CD4-positive, alpha-beta T cell treated with Interleukin-1 beta for 1 hour (primary cell): ENCODE results near the gene TMEM63B.
"Not testable (repeated sequence)": the region's sequence is repeated elsewhere in the genome, so short reads cannot be mapped to it uniquely, and the experiment has no call there.

Source experiments
- DNase-seq, 2 donors: peaks; one replicate each; pipeline ENCODE4 v3.0.0-alpha.2; 2020 to 2022

TMEM63B gene

DNA sequence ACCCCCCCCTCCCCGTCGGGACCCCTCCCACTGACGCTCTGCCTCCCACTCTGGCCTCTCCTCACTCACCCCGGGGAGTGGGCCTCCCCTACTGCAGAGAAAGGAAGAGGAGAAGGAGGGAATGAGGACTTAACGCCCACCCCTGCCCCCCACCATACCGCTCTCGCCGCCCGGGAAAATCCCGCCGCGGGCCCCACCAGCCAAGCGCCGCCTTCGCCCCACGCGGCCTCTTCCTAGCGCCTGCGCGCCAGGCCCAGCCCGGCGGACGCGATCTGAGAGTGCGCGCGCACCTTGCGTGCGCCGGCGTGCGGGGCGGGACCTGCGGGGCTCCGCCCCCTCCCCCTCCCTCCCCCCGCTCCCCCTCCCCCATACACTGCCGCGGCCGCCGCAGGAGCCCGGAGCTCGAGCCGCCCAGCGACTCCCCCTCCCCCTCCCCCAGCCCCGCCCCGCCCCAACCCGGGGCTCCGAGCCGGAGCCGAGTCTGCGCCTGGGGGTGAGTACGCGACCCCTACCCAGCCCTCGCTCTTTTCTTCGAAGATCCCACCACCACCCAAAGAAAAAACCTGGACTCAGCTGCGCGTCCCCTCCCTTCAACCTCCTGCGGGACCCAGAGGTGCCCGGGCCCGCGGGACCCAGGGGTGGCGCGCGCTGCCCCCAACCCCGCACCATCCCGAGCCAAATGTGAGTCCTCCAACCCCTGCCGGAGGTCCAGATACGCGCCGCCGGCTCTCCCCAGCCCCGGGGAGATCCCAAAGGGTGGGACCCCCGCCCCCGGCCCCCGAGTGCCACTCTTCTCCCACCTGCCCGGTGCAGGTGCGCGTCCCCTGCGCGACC is at the start of gene TMEM63B, which contains the start of gene MRPL14:
TSS of gene TMEM63B (plus strand) at position 369 of the 834 bp plus-strand sequence. CDS start 7,031 bp downstream, outside the sequence.
TSS of gene MRPL14 (minus strand) at position 267 of the 834 bp plus-strand sequence. CDS start 10,841 bp downstream, outside the sequence.
- DNase-seq, result peak; percentile 92

DNA sequence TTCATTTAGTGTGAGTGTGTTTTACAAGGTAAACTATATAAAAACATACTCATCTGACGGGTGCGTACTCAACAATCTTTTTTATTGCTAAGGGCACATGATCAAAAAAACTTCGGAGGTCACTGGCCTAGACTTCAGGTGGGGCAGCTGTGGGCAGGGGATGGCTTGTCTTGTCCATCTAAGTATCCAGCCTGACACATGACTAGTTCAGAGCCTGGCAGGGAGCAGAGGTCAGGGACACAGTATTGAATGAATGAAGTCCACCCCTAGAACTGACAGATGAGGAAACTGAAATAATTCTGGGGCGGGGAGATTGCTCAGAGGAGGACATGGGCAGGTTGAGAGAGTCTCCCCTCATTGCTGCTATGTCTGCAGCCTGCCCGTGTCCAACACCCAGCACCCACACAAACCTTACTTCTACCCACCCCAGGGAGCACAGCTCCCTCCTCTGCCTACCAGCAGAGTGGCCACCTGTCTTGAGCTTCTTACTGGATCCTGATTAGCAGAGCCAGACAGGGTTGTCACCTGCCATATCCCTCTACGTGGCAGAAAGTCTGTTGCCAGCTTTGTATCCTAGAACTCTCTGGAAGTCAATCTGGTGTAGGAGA is 49.0 kb upstream of the TMEM63B start:
- DNase-seq, result no peak

GRCh38 chr6:44078827-44079671 is 48.3 kb upstream of the TMEM63B start:
- DNase-seq, result peak; percentile 69 to 79

DNA sequence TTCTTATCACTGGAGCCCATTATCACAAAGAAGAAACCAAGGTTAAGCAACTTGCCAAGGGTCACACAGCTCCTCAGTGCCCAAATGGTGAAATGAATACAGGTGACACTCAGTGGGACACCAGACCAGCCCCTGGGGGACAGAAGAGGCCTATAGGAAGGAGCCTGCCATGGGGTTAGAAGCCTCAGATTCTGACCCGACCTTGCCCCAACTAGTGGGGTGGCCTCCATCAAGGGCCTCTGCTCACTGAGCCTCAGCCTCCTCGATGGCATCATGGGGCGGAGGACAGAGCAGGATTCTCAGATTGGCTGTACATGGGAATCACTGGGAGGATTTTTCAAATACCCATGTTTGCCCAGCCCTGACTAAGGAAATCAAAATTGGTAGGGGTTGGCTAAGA is 47.7 kb upstream of the TMEM63B start:
- DNase-seq, result no peak

- DNase-seq, result no peak
These were observed 46.5 kb upstream of the TMEM63B start for GRCh38 chr6:44080561-44081521.

DNA sequence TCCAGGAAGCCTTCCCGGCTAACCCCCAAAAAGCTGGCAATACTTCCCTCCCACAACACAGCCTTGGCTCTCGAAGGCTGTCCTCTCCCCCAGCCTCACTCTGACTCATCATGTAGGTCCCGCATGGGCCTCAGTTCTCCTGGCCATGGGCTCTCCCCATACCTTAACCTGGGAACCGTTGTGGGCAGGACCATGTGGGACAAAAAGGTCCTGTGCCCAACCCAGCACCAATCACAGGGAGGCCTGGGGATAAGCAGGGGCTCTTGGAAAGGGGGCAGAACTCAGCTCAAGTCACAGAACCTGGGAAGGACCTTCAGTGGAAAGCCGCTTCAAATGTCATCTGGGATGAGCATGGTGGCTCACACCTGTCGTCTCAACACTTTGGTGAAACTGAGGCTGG is 45.6 kb upstream of the TMEM63B start:
- no peak for DNase-seq

DNA sequence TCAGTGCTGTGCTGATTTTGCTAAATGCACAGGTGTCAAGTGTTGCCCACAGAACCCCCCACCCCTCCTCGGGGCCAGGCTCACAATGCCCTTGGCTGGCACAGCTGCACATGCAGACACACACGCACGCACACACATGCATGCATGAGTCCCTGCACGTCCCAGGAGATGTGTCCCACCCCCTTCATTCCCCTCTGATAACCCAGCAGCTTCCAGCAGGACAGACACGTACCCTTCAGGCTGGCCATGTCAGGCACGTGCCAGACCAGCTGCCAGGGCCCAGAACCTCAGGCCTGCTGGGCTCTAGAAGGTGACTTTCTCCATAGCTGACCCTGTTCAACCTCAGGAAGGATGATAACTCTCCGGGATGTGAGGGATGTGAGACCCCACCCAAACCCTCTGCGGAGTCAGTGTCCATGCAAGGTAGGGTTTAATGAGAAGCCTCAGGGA is 44.5 kb upstream of the TMEM63B start:
- no peak for DNase-seq

- no peak for DNase-seq
These were observed 42.9 kb upstream of the TMEM63B start for GRCh38 chr6:44084231-44085014.

- DNase-seq, result no peak
These were observed 42.1 kb upstream of the TMEM63B start for GRCh38 chr6:44085219-44085618.

- no peak for DNase-seq
These were observed 40.3 kb upstream of the TMEM63B start for GRCh38 chr6:44086931-44087574.

GRCh38 chr6:44087623-44088022 is 39.7 kb upstream of the TMEM63B start:
- DNase-seq, result no peak

- DNase-seq, result no peak
These were observed 38.3 kb upstream of the TMEM63B start for GRCh38 chr6:44088827-44089590.

GRCh38 chr6:44090465-44090864 is 36.9 kb upstream of the TMEM63B start:
- DNase-seq, result no peak

DNA sequence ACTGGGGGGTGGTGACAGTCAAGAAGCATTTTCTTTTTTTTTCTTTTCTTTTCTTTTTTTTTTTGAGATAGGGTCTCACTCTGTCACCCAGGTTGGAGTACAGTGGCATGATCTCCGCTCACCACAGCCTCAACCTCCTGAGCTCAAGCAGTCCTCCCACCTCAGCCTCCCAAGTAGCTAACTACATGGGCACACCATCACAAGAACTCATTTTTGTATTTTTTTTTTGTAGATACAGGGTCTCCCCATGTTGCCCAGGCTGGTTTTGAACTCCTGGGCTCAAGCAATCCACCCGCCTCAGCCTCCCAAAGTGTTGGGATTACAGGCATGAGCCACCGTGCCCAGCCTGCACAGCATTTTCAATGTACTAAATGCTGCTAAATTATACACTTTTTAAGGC is 36.0 kb upstream of the TMEM63B start:
- not testable (repeated sequence) for DNase-seq

GRCh38 chr6:44091981-44092884 is 35.1 kb upstream of the TMEM63B start:
- DNase-seq, result no peak

- no peak for DNase-seq
These were observed 34.3 kb upstream of the TMEM63B start for GRCh38 chr6:44093066-44093465.

GRCh38 chr6:44093750-44094402 is 33.5 kb upstream of the TMEM63B start:
- DNase-seq, result no peak
